Coronary artery (tissue), 2 donors: Measurements from ENCODE around the gene TNFSF12.

Experiments used
- DNase-seq: peaks from one replicate; pipeline ENCODE4 v3.0.0-alpha.2; 2017; ENCODE audit warnings: low spot score
- H3K27ac ChIP-seq, 2 donors: fragments of 200-600 bp; sonication (generic); one replicate each; pipeline ENCODE4 v1.5.1; 2016 to 2019
- H3K4me3 ChIP-seq: fragments of 200-600 bp; sonication (generic); 2 replicates; pipeline ENCODE4 v1.5.1; 2016; ENCODE audit warnings: mild to moderate bottlenecking, moderate library complexity
- TF ChIP-seq, protein P1 (sequence below): fragments of 200-600 bp; sonication (generic); IDR thresholded peaks from one replicate; pipeline ENCODE4 v1.5.1; 2019; ENCODE audit warnings: antibody characterized with exemption

The TNFSF12 gene

GRCh38 chr17:7555320-7555948 lies 6.6 kb downstream of the TNFSF12 start:
- DNase-seq: no peak
- no peak overlapping the region for H3K27ac ChIP-seq
- H3K4me3 ChIP-seq: no peak overlapping the region
- TF ChIP-seq, protein P1, sequence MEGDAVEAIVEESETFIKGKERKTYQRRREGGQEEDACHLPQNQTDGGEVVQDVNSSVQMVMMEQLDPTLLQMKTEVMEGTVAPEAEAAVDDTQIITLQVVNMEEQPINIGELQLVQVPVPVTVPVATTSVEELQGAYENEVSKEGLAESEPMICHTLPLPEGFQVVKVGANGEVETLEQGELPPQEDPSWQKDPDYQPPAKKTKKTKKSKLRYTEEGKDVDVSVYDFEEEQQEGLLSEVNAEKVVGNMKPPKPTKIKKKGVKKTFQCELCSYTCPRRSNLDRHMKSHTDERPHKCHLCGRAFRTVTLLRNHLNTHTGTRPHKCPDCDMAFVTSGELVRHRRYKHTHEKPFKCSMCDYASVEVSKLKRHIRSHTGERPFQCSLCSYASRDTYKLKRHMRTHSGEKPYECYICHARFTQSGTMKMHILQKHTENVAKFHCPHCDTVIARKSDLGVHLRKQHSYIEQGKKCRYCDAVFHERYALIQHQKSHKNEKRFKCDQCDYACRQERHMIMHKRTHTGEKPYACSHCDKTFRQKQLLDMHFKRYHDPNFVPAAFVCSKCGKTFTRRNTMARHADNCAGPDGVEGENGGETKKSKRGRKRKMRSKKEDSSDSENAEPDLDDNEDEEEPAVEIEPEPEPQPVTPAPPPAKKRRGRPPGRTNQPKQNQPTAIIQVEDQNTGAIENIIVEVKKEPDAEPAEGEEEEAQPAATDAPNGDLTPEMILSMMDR: no peak

DNA sequence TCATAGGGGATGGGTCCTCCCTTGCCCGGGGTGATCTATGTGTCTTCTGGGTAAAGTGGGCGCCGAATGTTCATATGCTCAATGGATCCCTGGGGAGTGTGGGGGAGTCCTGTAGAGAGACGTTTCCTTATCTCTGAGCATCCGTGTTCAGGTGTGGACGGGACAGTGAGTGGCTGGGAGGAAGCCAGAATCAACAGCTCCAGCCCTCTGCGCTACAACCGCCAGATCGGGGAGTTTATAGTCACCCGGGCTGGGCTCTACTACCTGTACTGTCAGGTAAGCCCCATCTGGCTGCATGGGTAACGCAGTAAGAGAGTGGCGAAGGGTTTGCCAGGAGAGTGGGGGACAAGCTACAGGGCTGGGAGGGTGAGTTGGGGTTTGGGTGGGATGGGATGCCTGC lies 7.8 kb downstream of the TNFSF12 start:
- no peak overlapping the region for H3K4me3 ChIP-seq
- TF ChIP-seq, protein P1: no peak
- no peak for DNase-seq
- peak overlapping the region in 1 of 2 donors; percentile 98 for H3K27ac ChIP-seq

- DNase-seq: no peak
- TF ChIP-seq, protein P1: no peak
- Histone ChIP-seq H3K27ac (peak overlapping the region; percentile 91 to 98), H3K4me3 (no peak overlapping the region)
These were observed 8.4 kb downstream of the TNFSF12 start for GRCh38 chr17:7557147-7557764.

GRCh38 chr17:7557775-7558543 lies 9.1 kb downstream of the TNFSF12 start:
- Histone ChIP-seq H3K27ac (peak overlapping the region; percentile 91 to 98), H3K4me3 (peak overlapping the region; percentile 95)
- DNase-seq: peak; percentile 87
- TF ChIP-seq, protein P1: no peak

DNA sequence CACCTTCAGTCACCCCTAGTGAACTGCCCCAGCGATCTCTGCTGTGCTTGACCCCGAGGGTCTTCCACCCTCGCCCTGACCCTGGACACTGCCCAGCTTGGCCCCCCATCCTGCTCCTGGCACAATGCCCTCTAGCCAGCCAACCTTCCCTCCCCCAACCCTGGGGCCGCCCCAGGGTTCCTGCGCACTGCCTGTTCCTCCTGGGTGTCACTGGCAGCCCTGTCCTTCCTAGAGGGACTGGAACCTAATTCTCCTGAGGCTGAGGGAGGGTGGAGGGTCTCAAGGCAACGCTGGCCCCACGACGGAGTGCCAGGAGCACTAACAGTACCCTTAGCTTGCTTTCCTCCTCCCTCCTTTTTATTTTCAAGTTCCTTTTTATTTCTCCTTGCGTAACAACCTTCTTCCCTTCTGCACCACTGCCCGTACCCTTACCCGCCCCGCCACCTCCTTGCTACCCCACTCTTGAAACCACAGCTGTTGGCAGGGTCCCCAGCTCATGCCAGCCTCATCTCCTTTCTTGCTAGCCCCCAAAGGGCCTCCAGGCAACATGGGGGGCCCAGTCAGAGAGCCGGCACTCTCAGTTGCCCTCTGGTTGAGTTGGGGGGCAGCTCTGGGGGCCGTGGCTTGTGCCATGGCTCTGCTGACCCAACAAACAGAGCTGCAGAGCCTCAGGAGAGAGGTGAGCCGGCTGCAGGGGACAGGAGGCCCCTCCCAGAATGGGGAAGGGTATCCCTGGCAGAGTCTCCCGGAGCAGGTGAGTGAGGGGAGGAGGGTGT lies 9.9 kb downstream of the TNFSF12 start, which contains the start of gene TNFSF13:
TSS of gene TNFSF13 (plus strand) at position 207 of the 776 bp plus-strand sequence. CDS start at position 497, 290 bp downstream.
- Histone ChIP-seq H3K4me3 (peak within 1 kb of the TSS; percentile 95), H3K27ac (peak within 1 kb of the TSS; percentile 91 to 98)
- no peak for DNase-seq
- TF ChIP-seq, protein P1: no peak

- DNase-seq: no peak
- Histone ChIP-seq H3K27ac (peak overlapping the region; percentile 91 to 98), H3K4me3 (peak overlapping the region; percentile 95)
- TF ChIP-seq, protein P1: no peak
These were observed 10.7 kb downstream of the TNFSF12 start for GRCh38 chr17:7559320-7560171.
